Endothelial cell of hepatic sinusoid (primary cell): Measurements from ENCODE around the gene TMEM171.

ENCODE experiments used
- in situ Hi-C: cut with HindIII; loops from 2 replicates; pipeline ENCODE4 v1.10.0; 2017; ENCODE audit warnings: low sequenced_read_pairs

The TMEM171 gene

GRCh38 chr5:73151766-73152410, 31.5 kb downstream of the TMEM171 start:
- in situ Hi-C loops: no loop called here

- in situ Hi-C loops: no loop called here
These were observed 32.3 kb downstream of the TMEM171 start for GRCh38 chr5:73152411-73153388.

- in situ Hi-C loops: no loop called here
These were observed 33.1 kb downstream of the TMEM171 start for GRCh38 chr5:73153513-73153912.

- in situ Hi-C loops: no loop called here
These were observed 34.0 kb downstream of the TMEM171 start for GRCh38 chr5:73154208-73155006.

- in situ Hi-C loops: no loop called here
These were observed 35.2 kb downstream of the TMEM171 start for GRCh38 chr5:73155271-73156222.

GRCh38 chr5:73157414-73158303, 37.3 kb downstream of the TMEM171 start:
- in situ Hi-C loops: no loop called here

GRCh38 chr5:73158313-73158712, 37.9 kb downstream of the TMEM171 start:
- in situ Hi-C loops: no loop called here

- in situ Hi-C loops: no loop called here
These were observed 39.9 kb downstream of the TMEM171 start for GRCh38 chr5:73160239-73160671.

GRCh38 chr5:73170522-73170921, 50.1 kb downstream of the TMEM171 start:
- in situ Hi-C loops: loop anchor here (5.0 kb wide), 1 partner anchor 48 kb away; the partner anchor contains the start of gene TMEM171

GRCh38 chr5:73171495-73171894, 51.1 kb downstream of the TMEM171 start:
- in situ Hi-C loops: loop anchor here (5.0 kb wide), 1 partner anchor 49 kb away; the partner anchor contains the start of gene TMEM171

- in situ Hi-C loops: loop anchor here (5.0 kb wide), 1 partner anchor 51 kb away; the partner anchor contains the start of gene TMEM171
These were observed 52.6 kb downstream of the TMEM171 start, which contains the start of gene TMEM174 for GRCh38 chr5:73172951-73173350. Gene TMEM174, plus strand, starts transcription at chr5:73173193. Its CDS starts 51 bp downstream, at chr5:73173244.

GRCh38 chr5:73174100-73174815, 53.9 kb downstream of the TMEM171 start:
- in situ Hi-C loops: loop anchor here (5.0 kb wide), 1 partner anchor 52 kb away; the partner anchor contains the start of gene TMEM171

GRCh38 chr5:73176250-73176649, 55.9 kb downstream of the TMEM171 start:
- in situ Hi-C loops: no loop called here

- in situ Hi-C loops: no loop called here
These were observed 57.9 kb downstream of the TMEM171 start for GRCh38 chr5:73178265-73178664.

- in situ Hi-C loops: no loop called here
These were observed 59.4 kb downstream of the TMEM171 start for GRCh38 chr5:73179730-73180129.

GRCh38 chr5:73180566-73180965, 60.2 kb downstream of the TMEM171 start:
- in situ Hi-C loops: no loop called here
